GM12875 (cell line): ENCODE data around the gene FSTL3.
"Not testable (repeated sequence)": the region's sequence is repeated elsewhere in the genome, so short reads cannot be mapped to it uniquely, and the experiment has no call there.

Source experiments
- H3K4me3 ChIP-seq: one replicate; pipeline ENCODE4 v1.5.1; 2011; ENCODE audit warnings: low read depth, low read length, control low read depth
- TF ChIP-seq, protein P1 (sequence below): IDR thresholded peaks from 2 replicates; pipeline ENCODE4 v1.5.1; 2011; ENCODE audit warnings: low read depth, mild to moderate bottlenecking, control low read depth, inconsistent platforms, low read length, moderate library complexity, borderline replicate concordance; ENCODE audit not compliant: insufficient read depth

Gene FSTL3

GRCh38 chr19:688992-689391 lies 12.8 kb downstream of the FSTL3 start:
- TF ChIP-seq, protein P1, sequence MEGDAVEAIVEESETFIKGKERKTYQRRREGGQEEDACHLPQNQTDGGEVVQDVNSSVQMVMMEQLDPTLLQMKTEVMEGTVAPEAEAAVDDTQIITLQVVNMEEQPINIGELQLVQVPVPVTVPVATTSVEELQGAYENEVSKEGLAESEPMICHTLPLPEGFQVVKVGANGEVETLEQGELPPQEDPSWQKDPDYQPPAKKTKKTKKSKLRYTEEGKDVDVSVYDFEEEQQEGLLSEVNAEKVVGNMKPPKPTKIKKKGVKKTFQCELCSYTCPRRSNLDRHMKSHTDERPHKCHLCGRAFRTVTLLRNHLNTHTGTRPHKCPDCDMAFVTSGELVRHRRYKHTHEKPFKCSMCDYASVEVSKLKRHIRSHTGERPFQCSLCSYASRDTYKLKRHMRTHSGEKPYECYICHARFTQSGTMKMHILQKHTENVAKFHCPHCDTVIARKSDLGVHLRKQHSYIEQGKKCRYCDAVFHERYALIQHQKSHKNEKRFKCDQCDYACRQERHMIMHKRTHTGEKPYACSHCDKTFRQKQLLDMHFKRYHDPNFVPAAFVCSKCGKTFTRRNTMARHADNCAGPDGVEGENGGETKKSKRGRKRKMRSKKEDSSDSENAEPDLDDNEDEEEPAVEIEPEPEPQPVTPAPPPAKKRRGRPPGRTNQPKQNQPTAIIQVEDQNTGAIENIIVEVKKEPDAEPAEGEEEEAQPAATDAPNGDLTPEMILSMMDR: no peak

GRCh38 chr19:690203-690602 lies 14.0 kb downstream of the FSTL3 start:
- TF ChIP-seq, protein P1: no peak

More at GRCh38 chr19:688992-689391, 12.8 kb downstream of the FSTL3 start:
- no peak overlapping the region for H3K4me3 ChIP-seq

GRCh38 chr19:694481-695351 lies 18.5 kb downstream of the FSTL3 start:
- TF ChIP-seq, protein P1: no peak

More at GRCh38 chr19:690203-690602, 14.0 kb downstream of the FSTL3 start:
- H3K4me3 ChIP-seq: no peak overlapping the region

GRCh38 chr19:695352-695949 lies 19.3 kb downstream of the FSTL3 start, which contains the start of gene PRSS57:
TSS of gene PRSS57 (minus strand) at chr19:695452. CDS start at chr19:695430, 22 bp downstream.
- H3K4me3 ChIP-seq: no peak within 1 kb of the TSS
- TF ChIP-seq, protein P1: no peak

More at GRCh38 chr19:694481-695351, 18.5 kb downstream of the FSTL3 start:
- H3K4me3 ChIP-seq: no peak overlapping the region

DNA sequence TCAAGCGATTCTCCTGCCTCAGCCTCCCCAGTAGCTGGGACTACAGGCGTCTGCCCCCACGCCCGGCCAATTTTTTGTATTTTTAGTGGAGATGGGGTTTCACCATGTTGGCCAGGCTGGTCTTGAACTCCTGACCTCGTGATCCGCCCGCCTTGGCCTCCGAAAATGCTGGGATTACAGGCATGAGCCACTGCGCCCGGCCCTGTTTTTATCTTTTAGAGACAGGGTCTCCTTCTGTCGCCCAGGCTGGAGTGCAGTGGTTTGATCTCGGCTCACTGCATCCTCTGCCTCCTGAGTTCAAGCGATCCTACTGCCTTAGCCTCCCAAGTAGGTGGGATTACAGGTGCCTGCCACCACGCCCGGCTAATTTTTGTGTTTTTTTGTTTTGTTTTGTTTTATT lies 22.3 kb downstream of the FSTL3 start:
- H3K4me3 ChIP-seq: not testable (repeated sequence)

DNA sequence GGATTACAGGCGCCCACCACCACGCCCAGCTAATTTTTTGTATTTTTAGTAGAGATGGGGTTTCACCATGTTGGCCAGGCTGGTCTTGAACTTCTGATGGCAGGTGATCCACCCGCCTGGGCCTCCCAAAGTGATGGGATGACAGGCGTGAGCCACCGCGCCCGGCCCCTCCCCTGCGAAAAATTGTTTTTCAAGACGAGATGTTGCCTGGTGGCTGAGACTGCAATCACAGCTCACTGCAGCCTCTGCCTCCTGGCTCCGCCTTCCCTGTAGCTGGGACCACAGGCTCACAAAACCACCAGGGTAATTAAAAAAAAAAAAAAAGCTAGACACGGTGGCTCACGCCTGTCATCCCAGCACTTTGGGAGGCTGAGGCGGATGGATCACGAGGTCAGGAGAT lies 23.7 kb downstream of the FSTL3 start:
- not testable (repeated sequence) for H3K4me3 ChIP-seq

DNA sequence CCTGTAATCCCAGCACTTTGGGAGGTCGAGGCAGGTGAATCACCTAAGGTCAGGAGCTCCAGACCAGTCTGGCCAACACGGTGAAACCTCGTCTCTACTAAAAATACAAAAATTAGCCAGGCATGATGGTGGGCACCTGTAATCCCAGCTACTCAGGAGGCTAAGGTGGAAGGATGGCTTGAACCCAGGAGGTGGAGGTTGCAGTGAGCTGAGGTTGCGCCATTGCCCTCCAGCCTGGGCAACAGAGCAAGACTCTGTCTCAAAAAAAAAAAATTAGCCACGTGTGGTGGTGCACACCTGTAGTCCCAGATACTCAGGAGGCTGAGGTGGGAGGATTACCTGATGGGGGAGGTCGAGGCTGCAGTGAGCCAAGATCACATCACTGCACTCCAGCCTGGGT lies 26.7 kb downstream of the FSTL3 start:
- not testable (repeated sequence) for H3K4me3 ChIP-seq

DNA sequence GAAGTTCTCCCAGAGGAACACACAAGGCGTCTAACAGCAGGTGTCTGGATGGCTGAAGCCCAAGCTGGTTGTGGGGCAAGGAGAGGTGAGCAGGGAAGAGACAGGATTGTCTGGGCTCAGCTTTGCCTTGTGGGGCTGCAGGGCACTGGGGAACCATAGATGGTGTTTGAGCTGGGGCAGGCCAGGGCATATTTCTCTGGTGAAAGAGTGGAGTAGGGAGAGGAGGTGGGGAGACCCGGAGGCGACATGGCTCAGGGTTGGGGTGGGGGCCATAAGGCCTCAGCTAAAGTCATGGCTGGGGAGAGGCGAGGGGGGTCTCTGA lies 27.1 kb downstream of the FSTL3 start:
- H3K4me3 ChIP-seq: no peak overlapping the region
- TF ChIP-seq, protein P1: no peak
